ENCODE results near the gene NCAPG.

Gene NCAPG

DNA sequence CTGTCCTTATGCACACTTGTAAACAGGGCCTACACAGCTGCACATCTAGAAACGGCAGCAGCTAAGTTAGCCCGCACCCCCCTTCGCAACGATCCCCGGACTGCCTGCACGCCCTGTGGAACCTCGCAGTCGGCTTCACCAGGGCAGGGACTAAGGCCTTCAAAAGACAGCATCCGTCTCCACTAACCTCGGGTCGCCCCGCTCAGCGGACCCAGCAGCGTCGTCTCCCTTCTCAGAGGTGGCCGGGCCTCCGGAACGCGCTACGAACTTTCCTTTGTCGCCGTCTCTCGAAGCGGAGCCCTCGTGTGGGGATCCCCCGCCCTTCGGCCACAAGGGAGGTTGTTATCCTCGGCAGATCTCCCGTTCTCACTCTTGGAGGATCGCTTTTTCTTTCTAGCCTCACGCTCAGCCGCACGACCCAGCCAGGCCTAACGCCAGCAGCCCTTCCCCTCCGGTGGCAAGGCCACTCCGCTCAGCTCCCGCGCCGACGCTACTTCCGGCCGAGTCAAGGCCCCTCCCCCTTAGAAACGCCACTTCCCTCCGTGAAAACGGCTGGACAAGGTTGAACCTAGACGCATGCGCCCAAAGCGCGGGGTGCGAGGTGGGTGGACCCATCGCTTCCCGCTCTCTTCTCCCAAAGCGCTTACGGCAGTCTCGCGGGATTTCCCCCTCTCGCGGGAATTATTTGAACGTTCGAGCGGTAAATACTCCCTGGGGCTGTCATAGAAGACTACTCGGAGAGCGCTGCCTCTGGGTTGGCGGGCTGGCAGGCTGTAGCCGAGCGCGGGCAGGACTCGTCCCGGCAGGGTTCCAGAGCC lies at the start of gene NCAPG, which contains the start of gene DCAF16:
TSS of gene NCAPG (plus strand) at position 720 of the 818 bp plus-strand sequence. CDS start 99 bp downstream, outside the sequence.
TSS of gene DCAF16 (minus strand) at position 498 of the 818 bp plus-strand sequence. CDS start 6,616 bp downstream, outside the sequence.
- peak; percentile 83 to 100 (median 98) for DNase-seq

- no peak for DNase-seq
Measured at GRCh38 chr4:17761062-17761461, 49.7 kb upstream of the NCAPG start.

GRCh38 chr4:17762726-17763125 lies 48.1 kb upstream of the NCAPG start:
- DNase-seq = no peak

GRCh38 chr4:17763416-17763815 lies 47.4 kb upstream of the NCAPG start:
- DNase-seq = no peak

DNA sequence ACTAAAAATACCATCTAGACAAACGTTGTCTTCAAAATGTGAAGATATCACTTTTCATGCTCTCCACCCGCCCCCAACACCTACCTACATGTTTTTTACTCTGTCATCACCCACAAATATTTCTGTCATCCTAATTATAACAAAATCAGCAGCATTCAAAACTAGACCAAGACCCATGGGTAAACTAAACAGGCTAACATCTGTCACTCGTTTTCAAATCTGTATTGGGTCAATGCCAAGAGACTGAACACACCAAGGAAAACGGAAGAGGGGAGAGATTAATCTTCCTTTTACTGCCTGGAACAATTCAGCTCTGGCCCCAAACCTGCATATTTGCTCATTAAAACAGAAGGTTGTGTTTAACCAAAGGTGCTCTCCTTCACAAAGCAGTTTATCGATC lies 46.8 kb upstream of the NCAPG start:
- no peak for DNase-seq

- no peak for DNase-seq
Measured at GRCh38 chr4:17765514-17766286, 45.1 kb upstream of the NCAPG start.

DNA sequence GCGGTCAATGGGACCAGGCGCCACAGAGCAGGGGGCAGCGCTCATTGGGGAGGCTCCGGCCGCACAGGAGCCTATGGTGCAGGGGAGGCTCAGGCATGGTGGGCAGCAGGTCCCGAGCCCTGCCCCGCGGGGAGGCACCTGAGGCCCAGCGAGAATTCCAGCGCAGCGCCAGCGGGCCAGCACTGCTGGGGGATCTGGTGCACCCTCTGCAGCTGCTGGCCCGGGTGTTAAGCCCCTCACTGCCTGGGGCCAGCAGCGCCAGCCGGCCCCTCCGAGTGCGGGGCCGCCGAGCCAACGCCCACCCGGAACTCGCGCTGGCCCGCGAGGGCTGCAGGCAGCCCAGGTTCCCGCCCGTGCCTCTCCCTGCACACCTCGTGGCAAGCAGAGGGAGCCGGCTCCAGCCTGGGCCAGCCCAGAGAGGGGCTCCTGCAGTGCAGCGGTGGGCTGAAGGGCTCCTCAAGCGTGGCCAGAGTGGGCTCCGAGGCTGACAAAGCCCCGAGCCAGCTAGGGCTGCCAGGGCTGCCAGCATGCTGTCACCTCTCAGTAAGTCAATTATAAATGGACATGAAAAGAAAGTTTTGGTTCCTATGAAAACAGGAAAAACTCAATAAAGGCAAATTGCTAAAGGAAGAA lies 43.8 kb upstream of the NCAPG start:
- no peak for DNase-seq

DNA sequence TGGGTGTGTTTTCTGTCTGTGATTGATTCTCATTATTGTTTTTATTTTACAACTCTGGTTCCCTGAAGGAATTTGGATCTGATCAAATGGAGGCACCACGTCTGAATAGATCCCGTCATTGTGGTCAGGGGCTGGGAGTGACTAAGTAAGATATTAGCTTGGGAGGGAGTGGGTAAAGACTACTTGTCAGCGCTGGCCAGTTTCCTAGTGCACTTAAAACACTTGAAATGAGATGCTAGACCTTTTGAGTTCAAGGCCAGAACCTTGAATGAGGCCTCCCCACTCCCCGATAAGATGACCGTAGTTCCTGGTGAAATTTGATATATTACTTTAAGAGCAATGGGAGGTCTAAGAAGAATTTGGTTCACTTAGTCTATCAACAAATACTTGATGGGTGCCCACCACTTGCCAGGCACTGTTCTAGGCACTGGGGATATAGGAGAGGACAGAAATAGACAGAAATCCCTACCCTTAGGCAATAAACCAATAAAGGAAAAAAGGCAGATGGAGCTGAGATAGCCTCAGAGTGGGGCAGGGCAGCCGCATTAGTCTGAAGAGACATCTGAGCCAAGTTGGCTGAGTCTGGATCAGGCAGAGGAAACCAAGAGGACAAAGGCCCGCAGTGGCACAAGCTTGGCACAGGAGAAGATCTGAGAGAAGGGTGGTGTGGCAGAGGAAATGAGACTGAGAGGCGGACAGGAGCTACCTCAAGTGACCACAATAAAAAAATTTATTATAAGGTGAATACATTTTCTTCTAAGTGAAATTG lies 41.2 kb upstream of the NCAPG start:
- no peak for DNase-seq

DNA sequence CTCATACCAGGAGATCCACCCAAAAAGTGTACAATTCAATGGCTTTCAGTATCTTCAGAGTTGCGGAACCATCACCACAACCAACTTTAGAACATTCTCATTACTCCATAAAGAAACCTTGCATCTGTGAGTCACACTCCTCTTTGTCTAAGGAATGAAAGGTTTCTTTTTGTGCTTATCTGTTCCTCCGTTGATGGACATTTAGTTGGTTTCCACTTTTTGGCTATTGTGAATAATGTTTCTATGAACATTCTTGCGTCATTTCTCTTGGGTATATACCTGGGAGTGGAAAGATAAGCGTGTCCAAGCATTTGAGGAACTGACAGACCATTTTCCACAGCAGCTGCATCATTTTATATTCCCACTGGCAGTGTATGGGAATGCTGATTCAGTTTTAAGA lies 39.9 kb upstream of the NCAPG start:
- no peak for DNase-seq

GRCh38 chr4:17771284-17771908 lies 39.4 kb upstream of the NCAPG start:
- no peak for DNase-seq

DNA sequence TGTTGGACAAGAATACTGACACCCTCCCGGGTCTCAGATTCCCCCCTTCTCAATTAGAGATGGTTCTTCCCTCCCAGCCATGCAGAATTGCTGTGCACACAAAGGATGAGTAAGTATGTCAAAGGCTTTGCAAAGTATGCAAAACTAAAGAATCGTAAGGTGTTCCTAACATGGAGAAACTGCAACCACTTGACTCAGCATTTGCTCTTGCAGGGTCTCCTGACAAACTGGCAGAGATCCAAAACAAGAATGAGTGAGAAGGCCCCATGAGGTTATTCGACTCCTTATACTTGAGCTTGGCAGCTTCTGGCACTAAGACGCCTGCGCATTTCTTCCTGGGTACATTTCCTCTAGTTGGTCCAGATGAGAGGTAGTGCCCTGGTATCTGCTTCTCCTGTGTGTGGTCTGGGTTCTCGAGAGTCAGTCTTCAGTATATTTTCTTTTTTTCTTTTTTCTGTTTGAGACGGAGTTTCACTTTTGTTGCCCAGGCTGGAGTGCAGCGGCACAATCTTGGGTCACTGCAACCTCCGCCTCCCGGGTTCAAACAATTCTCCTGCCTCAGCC lies 37.6 kb upstream of the NCAPG start:
- no peak for DNase-seq

DNA sequence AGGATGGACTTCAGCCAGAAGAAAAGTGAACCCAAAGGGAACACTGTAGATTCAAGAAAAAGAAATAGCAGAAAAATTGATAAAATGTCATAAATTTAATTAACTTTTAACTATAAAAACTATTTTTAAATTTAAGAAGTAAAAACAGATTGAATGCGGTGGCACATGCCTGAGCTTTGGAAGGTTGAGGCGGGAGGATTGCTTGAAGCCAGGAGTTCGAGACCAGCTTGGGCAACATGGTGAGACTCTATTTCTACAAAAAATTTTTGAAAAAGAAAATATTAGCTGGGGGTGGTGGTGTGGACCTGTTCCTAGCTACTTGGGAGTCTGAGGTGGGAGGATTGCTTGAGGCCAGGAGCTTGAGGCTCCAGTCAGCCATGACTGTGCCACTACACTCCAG lies 32.3 kb upstream of the NCAPG start:
- no peak for DNase-seq

DNA sequence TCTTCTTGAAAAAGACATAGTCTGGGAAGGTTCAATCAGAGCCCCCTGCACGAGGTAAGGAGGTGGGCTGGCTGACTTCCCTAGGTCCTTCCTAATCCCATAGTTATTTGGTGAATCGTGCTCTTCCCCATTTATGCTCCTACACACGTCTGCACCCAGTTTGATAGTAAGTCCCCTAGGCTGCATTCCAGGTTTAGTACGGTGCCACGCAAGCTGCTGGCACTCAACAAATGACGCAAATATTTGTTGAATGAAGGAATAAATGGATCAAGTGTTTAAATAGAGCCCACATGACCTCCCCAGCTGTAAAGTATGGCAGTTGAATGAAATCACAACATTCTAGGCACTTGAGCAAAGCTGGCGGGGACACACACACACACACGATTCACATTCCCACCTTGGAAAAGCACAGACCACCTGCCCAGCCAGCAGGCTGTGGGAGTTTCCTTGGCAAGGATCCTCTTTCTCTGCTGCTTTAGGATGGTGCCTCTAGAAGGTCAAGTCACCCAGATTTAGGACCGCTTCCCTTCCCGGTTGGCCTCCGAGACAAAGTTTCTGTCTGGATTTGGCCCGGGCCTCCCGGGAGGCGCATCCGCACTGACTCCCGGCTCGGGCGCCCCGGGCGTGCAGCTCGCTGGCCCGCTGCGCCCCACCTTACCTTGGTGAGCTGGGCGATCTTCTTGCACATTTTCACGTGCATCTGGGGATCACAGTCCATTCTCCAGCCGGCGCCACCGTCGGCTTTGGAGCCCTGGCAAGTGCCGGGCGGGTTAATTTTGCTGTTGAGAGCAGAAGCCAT lies 30.1 kb upstream of the NCAPG start:
- peak in 8 of 56 donors; percentile 4 to 55 (median 39) for DNase-seq

DNA sequence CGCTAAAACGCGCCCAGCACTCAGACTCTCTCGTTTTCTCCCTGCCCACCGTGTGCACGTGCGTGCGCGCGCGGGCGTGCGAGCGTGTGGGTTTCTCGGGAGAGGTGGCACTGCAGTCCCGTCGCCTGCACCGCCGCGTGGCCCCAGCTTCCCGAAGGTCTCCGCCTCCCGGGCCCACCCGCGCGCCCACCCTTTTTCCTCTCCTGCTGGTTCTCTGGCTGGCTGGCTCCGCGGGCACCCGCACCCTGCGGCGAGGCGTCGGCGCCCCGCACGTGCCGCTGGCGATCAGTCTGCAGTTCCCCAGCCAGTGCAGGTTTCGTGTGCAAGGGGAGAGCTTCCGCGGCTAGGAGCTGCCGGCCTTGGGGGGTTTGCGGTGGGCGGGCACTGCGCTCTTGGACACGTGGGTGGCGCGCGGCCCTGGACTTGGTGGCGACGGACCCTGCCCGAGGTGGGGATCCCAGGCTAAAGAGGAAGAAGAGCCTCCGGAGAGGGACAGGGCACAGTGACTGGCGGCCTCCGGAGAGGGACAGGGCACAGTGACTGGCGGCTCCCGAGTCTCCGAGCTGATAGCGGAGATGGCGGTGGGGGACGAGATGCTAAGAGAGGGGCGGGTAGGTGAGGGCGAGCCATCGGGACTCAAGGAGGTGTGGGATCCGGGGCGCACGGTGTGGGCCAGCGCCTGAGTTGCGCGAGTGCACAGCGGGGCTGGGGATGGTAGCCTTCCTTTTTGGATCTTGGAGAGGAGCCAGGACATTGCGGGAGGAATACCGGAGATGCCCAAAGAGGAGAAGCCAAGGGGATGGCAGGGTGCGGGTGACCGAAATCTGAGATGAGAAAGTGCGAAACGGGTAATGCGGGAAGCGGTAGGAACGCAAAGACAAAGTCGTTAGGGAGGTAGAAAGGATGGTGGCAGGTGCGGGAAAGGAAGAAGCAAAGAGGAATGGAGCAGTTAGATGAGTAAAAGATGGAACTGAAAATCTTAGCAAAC lies 29.2 kb upstream of the NCAPG start, which contains the start of gene FAM184B:
TSS of gene FAM184B (minus strand) at position 322 of the 988 bp plus-strand sequence. CDS start 322 bp downstream, outside the sequence.
- peak in 27 of 56 donors; percentile 4 to 66 (median 27) for DNase-seq

DNA sequence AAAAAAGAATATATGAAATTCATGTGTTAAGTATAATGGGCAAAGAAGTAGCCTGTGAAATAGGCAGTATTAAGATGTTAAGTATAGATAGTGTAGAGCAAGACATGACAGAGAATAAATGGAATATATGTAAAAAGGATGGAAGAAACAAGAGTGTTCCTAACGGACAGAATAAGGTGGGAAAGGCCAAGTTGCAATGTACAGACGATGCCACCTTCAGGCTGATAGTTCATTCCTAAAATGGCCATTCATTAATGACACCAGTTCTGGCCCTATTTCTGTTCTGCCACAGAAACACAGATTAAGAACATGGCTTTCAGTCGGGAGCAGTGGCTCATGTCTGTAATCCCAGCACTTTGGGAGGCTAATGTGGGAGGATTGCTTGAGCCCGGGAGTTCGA lies 24.9 kb upstream of the NCAPG start:
- DNase-seq = no peak

- DNase-seq = peak in 14 of 56 donors; percentile 5 to 68 (median 18)
Measured at GRCh38 chr4:17786567-17786966, 24.2 kb upstream of the NCAPG start.

DNA sequence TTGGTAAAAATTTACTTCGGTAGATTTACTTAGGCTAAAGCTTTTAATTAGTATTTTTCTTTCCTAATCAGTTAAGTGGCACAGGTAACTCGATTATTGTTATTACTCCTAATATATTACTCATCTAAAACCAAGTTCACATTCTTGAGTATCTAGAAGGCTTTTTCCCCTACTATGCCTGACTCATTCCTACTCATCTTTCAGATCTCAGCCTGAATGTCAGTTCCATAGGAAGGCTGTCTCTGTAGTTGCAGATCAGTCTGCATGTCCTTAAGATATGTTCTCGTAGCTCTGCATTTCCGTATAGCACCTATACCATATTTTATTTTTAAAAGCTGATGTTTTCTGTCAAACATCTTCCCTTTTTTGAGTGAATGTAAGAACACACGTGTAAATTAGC lies 23.5 kb upstream of the NCAPG start:
- DNase-seq = no peak

DNA sequence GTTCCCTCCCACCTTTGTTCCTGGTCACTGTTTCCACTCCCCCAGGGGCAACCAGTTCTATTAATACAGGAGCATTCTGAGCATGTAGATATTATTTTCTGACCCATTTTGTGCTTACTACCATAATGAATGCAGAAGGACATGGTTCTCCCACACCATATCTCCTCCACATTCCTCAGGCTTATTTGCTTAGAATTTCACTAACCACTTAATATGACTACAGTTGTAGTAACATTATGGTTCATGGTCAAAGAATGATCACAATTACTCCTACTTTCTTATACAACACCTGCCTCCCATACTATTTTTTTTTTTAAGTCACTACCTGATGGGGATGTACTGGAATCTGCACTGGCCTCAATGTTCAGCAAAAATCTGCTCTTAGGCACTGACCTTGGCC lies 21.8 kb upstream of the NCAPG start:
- no peak for DNase-seq

All from nucleus accumbens (tissue), 56 donors.